NCI-H1092 treated with DMSO at 0.1 percent for 48 hours (cell line): ENCODE data around the gene CFTR.
"Not testable (repeated sequence)": the region's sequence is repeated elsewhere in the genome, so short reads cannot be mapped to it uniquely, and the experiment has no call there.

Experiments
- DNase-seq: peaks from one replicate; lab custom pipeline; 2025; lab: John Stamatoyannopoulos, UW

Gene CFTR

GRCh38 chr7:117479225-117480054, at the start of gene CFTR:
TSS of gene CFTR (plus strand) at chr7:117480025. CDS start at chr7:117480095, 70 bp downstream.
- DNase-seq = no peak

GRCh38 chr7:117435475-117436043, 44.3 kb upstream of the CFTR start:
- DNase-seq = no peak

- DNase-seq = no peak
These were observed 35.2 kb upstream of the CFTR start for GRCh38 chr7:117444646-117445045.

GRCh38 chr7:117445206-117445605, 34.6 kb upstream of the CFTR start:
- no peak for DNase-seq

- no peak for DNase-seq
These were observed 33.5 kb upstream of the CFTR start for GRCh38 chr7:117446220-117446815.

- no peak for DNase-seq
These were observed 31.2 kb upstream of the CFTR start for GRCh38 chr7:117448655-117449054.

GRCh38 chr7:117458977-117459583, 20.7 kb upstream of the CFTR start:
- peak; percentile 43 for DNase-seq

- DNase-seq = no peak
These were observed 20.1 kb upstream of the CFTR start for GRCh38 chr7:117459735-117460134.

GRCh38 chr7:117460815-117461214, 19.0 kb upstream of the CFTR start:
- DNase-seq = not testable (repeated sequence)

- no peak for DNase-seq
These were observed 11.7 kb upstream of the CFTR start for GRCh38 chr7:117468174-117468573.

GRCh38 chr7:117470777-117471176, 9.0 kb upstream of the CFTR start:
- peak; percentile 66 for DNase-seq

- no peak for DNase-seq
These were observed 7.5 kb upstream of the CFTR start for GRCh38 chr7:117472335-117472734.

GRCh38 chr7:117476557-117477215, 3.1 kb upstream of the CFTR start:
- no peak for DNase-seq

- DNase-seq = no peak
These were observed 995 bp upstream of the CFTR start for GRCh38 chr7:117478836-117479224.

- no peak for DNase-seq
These were observed 184 bp downstream of the CFTR start for GRCh38 chr7:117480055-117480362.

GRCh38 chr7:117480978-117481377, 1.2 kb downstream of the CFTR start:
- DNase-seq = no peak

- no peak for DNase-seq
These were observed 5.3 kb downstream of the CFTR start for GRCh38 chr7:117485118-117485620.

- no peak for DNase-seq
These were observed 9.2 kb downstream of the CFTR start for GRCh38 chr7:117489016-117489415.

- no peak for DNase-seq
These were observed 9.6 kb downstream of the CFTR start for GRCh38 chr7:117489430-117489829.

- no peak for DNase-seq
These were observed 10.1 kb downstream of the CFTR start for GRCh38 chr7:117489911-117490310.

GRCh38 chr7:117492649-117493048, 12.8 kb downstream of the CFTR start:
- DNase-seq = no peak

GRCh38 chr7:117493460-117493859, 13.6 kb downstream of the CFTR start:
- no peak for DNase-seq
